Neural cell (in vitro differentiated cells): ENCODE measurements around the gene ZNF385C.

ENCODE experiments used
- CTCF ChIP-seq: fragments of 450-650 bp; IDR thresholded peaks from 2 replicates; pipeline ENCODE4 v1.5.1; 2014; ENCODE audit warnings: antibody characterized with exemption, mild to moderate bottlenecking, moderate library complexity; ENCODE audit not compliant: poor library complexity, severe bottlenecking
- EZH2 ChIP-seq: fragments of 200-600, 300-800 bp; shearing (Covaris generic), sonication (generic); IDR thresholded peaks from 2 replicates; pipeline ENCODE4 v1.6.1; 2014; ENCODE audit warnings: antibody characterized with exemption, low read length, borderline replicate concordance, mild to moderate bottlenecking; ENCODE audit not compliant: insufficient read depth, poor library complexity, severe bottlenecking
- MXI1 ChIP-seq: fragments of 450-650 bp; conservative IDR thresholded peaks from 2 replicates; pipeline ENCODE4 v1.6.1; 2014; ENCODE audit warnings: antibody characterized with exemption, mild to moderate bottlenecking; ENCODE audit not compliant: poor library complexity, severe bottlenecking
- POLR2AphosphoS5 ChIP-seq: IDR thresholded peaks from 2 replicates; pipeline ENCODE4 v1.6.1; 2012
- TF ChIP-seq, protein P1 (sequence below): IDR thresholded peaks from 2 replicates; pipeline ENCODE4 v1.6.1; 2012; ENCODE audit warnings: borderline replicate concordance

GRCh38 chr17:42129109-42129837 is 31.0 kb upstream of the ZNF385C start:
- no peak for TF ChIP-seq POLR2AphosphoS5
- no peak for TF ChIP-seq MXI1
- no peak for TF ChIP-seq CTCF
- TF ChIP-seq, protein P1, sequence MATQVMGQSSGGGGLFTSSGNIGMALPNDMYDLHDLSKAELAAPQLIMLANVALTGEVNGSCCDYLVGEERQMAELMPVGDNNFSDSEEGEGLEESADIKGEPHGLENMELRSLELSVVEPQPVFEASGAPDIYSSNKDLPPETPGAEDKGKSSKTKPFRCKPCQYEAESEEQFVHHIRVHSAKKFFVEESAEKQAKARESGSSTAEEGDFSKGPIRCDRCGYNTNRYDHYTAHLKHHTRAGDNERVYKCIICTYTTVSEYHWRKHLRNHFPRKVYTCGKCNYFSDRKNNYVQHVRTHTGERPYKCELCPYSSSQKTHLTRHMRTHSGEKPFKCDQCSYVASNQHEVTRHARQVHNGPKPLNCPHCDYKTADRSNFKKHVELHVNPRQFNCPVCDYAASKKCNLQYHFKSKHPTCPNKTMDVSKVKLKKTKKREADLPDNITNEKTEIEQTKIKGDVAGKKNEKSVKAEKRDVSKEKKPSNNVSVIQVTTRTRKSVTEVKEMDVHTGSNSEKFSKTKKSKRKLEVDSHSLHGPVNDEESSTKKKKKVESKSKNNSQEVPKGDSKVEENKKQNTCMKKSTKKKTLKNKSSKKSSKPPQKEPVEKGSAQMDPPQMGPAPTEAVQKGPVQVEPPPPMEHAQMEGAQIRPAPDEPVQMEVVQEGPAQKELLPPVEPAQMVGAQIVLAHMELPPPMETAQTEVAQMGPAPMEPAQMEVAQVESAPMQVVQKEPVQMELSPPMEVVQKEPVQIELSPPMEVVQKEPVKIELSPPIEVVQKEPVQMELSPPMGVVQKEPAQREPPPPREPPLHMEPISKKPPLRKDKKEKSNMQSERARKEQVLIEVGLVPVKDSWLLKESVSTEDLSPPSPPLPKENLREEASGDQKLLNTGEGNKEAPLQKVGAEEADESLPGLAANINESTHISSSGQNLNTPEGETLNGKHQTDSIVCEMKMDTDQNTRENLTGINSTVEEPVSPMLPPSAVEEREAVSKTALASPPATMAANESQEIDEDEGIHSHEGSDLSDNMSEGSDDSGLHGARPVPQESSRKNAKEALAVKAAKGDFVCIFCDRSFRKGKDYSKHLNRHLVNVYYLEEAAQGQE: no peak
- no peak for TF ChIP-seq EZH2
